Measurements from ENCODE around the gene CCDC32. TPM values are rescaled to one million over a fixed set of nuclear protein-coding genes. Genes with fewer than 3 reads are reported as not detected.

Gene CCDC32
- total RNA-seq, 1 donor from 2014 or later = 39.0 TPM

- TF ChIP-seq, protein P1, sequence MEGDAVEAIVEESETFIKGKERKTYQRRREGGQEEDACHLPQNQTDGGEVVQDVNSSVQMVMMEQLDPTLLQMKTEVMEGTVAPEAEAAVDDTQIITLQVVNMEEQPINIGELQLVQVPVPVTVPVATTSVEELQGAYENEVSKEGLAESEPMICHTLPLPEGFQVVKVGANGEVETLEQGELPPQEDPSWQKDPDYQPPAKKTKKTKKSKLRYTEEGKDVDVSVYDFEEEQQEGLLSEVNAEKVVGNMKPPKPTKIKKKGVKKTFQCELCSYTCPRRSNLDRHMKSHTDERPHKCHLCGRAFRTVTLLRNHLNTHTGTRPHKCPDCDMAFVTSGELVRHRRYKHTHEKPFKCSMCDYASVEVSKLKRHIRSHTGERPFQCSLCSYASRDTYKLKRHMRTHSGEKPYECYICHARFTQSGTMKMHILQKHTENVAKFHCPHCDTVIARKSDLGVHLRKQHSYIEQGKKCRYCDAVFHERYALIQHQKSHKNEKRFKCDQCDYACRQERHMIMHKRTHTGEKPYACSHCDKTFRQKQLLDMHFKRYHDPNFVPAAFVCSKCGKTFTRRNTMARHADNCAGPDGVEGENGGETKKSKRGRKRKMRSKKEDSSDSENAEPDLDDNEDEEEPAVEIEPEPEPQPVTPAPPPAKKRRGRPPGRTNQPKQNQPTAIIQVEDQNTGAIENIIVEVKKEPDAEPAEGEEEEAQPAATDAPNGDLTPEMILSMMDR (IDR thresholded peaks at IDR 0.05; ENCODE audit: insufficient read depth, low read length, poor library complexity, severe bottlenecking) = no peak
- DNase-seq (ENCODE audit: low read depth) = no peak
- H3K4me3 ChIP-seq (ENCODE audit: low read depth, low read length) = no peak overlapping the region
- no peaks in the 10 kb centered on the region for H3K36me3 ChIP-seq (ENCODE audit: control insufficient read depth, insufficient read depth, low read length)
- no peaks in the 10 kb centered on the region for H3K27me3 ChIP-seq (ENCODE audit: control insufficient read depth, insufficient read depth, low read length)
Measured at GRCh38 chr15:40543082-40543481, 21.8 kb downstream of the CCDC32 start.

GRCh38 chr15:40538976-40539375 is 25.9 kb downstream of the CCDC32 start:
- DNase-seq (ENCODE audit: low read depth) = no peak
- Histone ChIP-seq H3K4me3 (ENCODE audit: low read depth, low read length) (no peak overlapping the region), H3K36me3 (ENCODE audit: control insufficient read depth, insufficient read depth, low read length) (no peaks in the 10 kb centered on the region), H3K27me3 (ENCODE audit: control insufficient read depth, insufficient read depth, low read length) (no peaks in the 10 kb centered on the region)
- TF ChIP-seq, protein P1 (IDR thresholded peaks at IDR 0.05; ENCODE audit: insufficient read depth, low read length, poor library complexity, severe bottlenecking) = no peak

DNA sequence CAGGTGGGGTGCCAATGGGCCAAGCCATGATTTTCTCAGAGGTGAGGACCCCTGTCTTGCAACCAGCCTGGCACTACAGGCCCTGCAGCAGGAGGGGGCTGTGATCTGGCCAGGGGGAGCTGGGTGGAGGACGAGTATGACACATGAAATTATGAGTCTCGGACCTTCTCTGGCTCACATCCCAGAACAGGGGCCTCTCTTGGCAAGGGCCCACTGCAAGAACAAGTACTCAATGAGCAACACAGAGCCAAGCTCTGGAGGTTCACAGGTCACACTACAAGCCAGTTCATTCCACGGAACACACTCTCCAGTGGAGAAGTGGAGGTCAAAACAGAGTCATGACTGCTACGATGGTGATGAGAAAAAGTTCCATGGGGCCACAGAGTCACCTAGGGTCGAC is 28.3 kb downstream of the CCDC32 start:
- Histone ChIP-seq H3K4me3 (ENCODE audit: low read depth, low read length) (no peak overlapping the region), H3K36me3 (ENCODE audit: control insufficient read depth, insufficient read depth, low read length) (no peaks in the 10 kb centered on the region), H3K27me3 (ENCODE audit: control insufficient read depth, insufficient read depth, low read length) (no peaks in the 10 kb centered on the region)
- DNase-seq (ENCODE audit: low read depth) = no peak
- TF ChIP-seq, protein P1 (IDR thresholded peaks at IDR 0.05; ENCODE audit: insufficient read depth, low read length, poor library complexity, severe bottlenecking) = no peak

DNA sequence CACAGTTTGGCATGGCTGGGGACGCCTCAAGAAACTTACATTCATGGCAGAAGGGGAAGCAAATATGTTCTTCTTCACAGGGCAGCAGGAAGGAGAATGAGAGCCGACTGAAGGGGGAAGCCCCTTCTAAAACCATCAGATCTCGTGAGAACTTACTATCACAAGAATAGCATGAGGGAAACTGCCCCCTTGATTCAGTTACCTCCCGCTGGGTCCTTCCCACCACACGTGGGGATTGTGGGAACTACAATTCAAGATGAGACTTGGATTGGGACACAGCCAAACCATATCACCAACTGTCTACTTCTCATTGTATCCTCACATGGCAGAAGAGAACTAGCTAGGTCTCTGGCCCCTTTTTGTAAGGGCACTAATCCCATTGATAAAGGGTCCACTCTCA is 30.5 kb downstream of the CCDC32 start:
- no peaks in the 10 kb centered on the region for H3K27me3 ChIP-seq (ENCODE audit: control insufficient read depth, insufficient read depth, low read length)
- DNase-seq (ENCODE audit: low read depth) = no peak
- TF ChIP-seq, protein P1 (IDR thresholded peaks at IDR 0.05; ENCODE audit: insufficient read depth, low read length, poor library complexity, severe bottlenecking) = no peak
- H3K36me3 ChIP-seq (ENCODE audit: control insufficient read depth, insufficient read depth, low read length) = no peaks in the 10 kb centered on the region
- no peak overlapping the region for H3K4me3 ChIP-seq (ENCODE audit: low read depth, low read length)

DNA sequence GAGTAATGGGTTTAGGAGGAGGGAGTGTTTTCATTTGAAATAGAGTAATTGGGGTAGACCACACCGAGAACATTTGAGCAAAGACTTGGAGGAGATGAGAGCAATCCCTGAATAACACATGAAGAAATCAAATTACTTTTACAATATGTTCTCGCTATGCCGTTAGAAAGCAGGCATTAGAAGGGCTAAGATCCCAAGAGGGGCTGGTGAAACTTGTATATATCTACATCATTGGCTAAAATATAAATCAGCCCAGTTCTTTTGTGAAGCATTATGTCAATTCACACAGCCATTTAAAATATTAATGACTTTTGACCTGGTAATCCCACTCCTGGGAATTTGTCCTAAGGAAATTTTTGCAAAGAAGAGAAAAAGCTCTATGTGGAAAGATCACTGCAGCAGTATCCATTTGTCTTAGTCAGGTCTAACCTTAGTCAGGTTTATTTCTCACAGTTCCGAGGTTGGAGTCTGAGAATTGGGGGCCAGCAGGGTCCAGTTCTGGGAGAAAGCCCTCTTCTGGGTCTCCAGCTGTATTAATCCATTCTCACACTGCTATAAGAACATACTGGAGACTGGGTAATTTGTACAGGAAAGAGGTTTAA is 31.0 kb downstream of the CCDC32 start:
- no peaks in the 10 kb centered on the region for H3K27me3 ChIP-seq (ENCODE audit: control insufficient read depth, insufficient read depth, low read length)
- TF ChIP-seq, protein P1 (IDR thresholded peaks at IDR 0.05; ENCODE audit: insufficient read depth, low read length, poor library complexity, severe bottlenecking) = no peak

GRCh38 chr15:40528801-40529200 is 36.0 kb downstream of the CCDC32 start:
- no peaks in the 10 kb centered on the region for H3K36me3 ChIP-seq (ENCODE audit: control insufficient read depth, insufficient read depth, low read length)
- no peak for DNase-seq (ENCODE audit: low read depth)
- no peaks in the 10 kb centered on the region for H3K27me3 ChIP-seq (ENCODE audit: control insufficient read depth, insufficient read depth, low read length)
- TF ChIP-seq, protein P1 (IDR thresholded peaks at IDR 0.05; ENCODE audit: insufficient read depth, low read length, poor library complexity, severe bottlenecking) = no peak
- no peak overlapping the region for H3K4me3 ChIP-seq (ENCODE audit: low read depth, low read length)

More for the DNA sequence above, 31.0 kb downstream of the CCDC32 start:
- Histone ChIP-seq H3K4me3 (ENCODE audit: low read depth, low read length) (no peak overlapping the region), H3K36me3 (ENCODE audit: control insufficient read depth, insufficient read depth, low read length) (no peaks in the 10 kb centered on the region)
- DNase-seq (ENCODE audit: low read depth) = no peak
